ENCODE data around the gene APP. TPM values are rescaled to one million over a fixed set of nuclear protein-coding genes. Genes with fewer than 3 reads are reported as not detected.

APP gene
- total and polyA plus RNA-seq, 2 of the 13 experiments (the other 11 are each of a cell fraction or from before 2014, with no cell fraction given) = 70.6 to 262 TPM

DNA sequence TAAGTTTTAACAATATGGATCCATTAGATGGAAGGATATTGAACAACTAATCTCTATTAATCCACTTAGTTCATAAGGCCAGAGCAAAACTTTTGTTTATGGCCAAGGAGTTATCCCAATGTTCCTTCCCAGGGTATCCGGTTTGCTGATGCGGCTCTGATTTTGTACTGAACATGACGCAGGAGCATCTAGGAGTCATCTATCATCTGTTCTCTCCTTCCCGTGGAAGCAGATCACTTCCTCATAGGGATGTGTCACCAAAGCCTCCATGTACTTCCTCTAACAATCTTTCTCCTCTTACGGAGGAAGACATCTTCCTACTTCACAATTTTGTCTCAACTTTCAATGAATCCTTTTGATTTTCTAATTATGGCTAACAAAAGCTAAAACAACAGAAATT lies 206.6 kb downstream of the APP start:
- no peaks in the 10 kb centered on the region for H4K20me1 ChIP-seq (ENCODE audit: insufficient read depth, low read length)
- ATAC-seq (no peak), DNase-seq (ENCODE audit: low spot score) (no peak)

More for the DNA sequence above, 206.6 kb downstream of the APP start:
- H3K9me3 ChIP-seq (ENCODE audit: low read length) = no peaks in the 10 kb centered on the region
- H2AFZ ChIP-seq (ENCODE audit: low read length) = no peak overlapping the region
- H3K4me2 ChIP-seq (ENCODE audit: low read depth, low read length) = no peak overlapping the region
- H3K79me2 ChIP-seq (ENCODE audit: insufficient read depth, low read length) = no peaks in the 10 kb centered on the region
- no peak overlapping the region for H3K9ac ChIP-seq (ENCODE audit: insufficient read depth, low read depth, low read length)
- ChIA-PET POLR2A (no interaction called here), CTCF (ENCODE audit: low intra/inter-chr PET ratio, low total read pairs) (no interaction called here)
- no peaks in the 10 kb centered on the region; a peak in 2 of 5 replicates for H3K36me3 ChIP-seq (replicated peaks in 1 of 2; ENCODE audit: control insufficient read depth in 1 of 2, insufficient read depth in 2 of 2, low read length in 2 of 2)
- H3K27me3 ChIP-seq (ENCODE audit: control insufficient read depth in 1 of 2, insufficient read depth in 2 of 2, low read length in 2 of 2) = no peaks in the 10 kb centered on the region; a peak in 1 of 5 replicates
- H3K4me3 ChIP-seq (replicated peaks in 1 of 3; ENCODE audit: insufficient read depth in 1 of 3, low read depth in 2 of 3, low read length in 3 of 3) = no peak overlapping the region
- H3K27ac ChIP-seq (ENCODE audit: extremely low read length, insufficient read depth, low read length) = no peak overlapping the region
- in situ Hi-C loops (cut with HindIII; ENCODE audit: extremely low pct_ligation_motif_present, low pct_unique_long_range_greater_than_20kb) = no loop called here
- intact Hi-C loops (cut with micrococcal nuclease; ENCODE audit: unreplicated experiment) = no loop called here
- no peak for TF ChIP-seq ZNF121 (CRISPR knock-in tag; IDR thresholded peaks at IDR 0.05)
- TF ChIP-seq, protein P1, sequence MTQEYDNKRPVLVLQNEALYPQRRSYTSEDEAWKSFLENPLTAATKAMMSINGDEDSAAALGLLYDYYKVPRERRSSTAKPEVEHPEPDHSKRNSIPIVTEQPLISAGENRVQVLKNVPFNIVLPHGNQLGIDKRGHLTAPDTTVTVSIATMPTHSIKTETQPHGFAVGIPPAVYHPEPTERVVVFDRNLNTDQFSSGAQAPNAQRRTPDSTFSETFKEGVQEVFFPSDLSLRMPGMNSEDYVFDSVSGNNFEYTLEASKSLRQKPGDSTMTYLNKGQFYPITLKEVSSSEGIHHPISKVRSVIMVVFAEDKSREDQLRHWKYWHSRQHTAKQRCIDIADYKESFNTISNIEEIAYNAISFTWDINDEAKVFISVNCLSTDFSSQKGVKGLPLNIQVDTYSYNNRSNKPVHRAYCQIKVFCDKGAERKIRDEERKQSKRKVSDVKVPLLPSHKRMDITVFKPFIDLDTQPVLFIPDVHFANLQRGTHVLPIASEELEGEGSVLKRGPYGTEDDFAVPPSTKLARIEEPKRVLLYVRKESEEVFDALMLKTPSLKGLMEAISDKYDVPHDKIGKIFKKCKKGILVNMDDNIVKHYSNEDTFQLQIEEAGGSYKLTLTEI (CRISPR knock-in tag; conservative IDR thresholded peaks at IDR 0.05) = no peak
- TF ChIP-seq, protein P2, sequence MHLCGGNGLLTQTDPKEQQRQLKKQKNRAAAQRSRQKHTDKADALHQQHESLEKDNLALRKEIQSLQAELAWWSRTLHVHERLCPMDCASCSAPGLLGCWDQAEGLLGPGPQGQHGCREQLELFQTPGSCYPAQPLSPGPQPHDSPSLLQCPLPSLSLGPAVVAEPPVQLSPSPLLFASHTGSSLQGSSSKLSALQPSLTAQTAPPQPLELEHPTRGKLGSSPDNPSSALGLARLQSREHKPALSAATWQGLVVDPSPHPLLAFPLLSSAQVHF (CRISPR knock-in tag; IDR thresholded peaks at IDR 0.05) = no peak
- TF ChIP-seq ZKSCAN1 (IDR thresholded peaks at IDR 0.05; ENCODE audit: low read length) = no peak
- TF ChIP-seq, protein P3, sequence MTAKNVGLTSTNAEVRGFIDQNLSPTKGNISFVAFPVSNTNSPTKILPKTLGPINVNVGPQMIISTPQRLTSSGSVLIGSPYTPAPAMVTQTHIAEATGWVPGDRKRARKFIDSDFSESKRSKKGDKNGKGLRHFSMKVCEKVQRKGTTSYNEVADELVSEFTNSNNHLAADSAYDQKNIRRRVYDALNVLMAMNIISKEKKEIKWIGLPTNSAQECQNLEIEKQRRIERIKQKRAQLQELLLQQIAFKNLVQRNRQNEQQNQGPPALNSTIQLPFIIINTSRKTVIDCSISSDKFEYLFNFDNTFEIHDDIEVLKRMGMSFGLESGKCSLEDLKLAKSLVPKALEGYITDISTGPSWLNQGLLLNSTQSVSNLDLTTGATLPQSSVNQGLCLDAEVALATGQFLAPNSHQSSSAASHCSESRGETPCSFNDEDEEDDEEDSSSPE (CRISPR knock-in tag; IDR thresholded peaks at IDR 0.05) = no peak
- no peak for TF ChIP-seq ZNF441 (CRISPR knock-in tag; IDR thresholded peaks at IDR 0.05; ENCODE audit: borderline replicate concordance)
- TF ChIP-seq RFXAP (CRISPR knock-in tag; IDR thresholded peaks at IDR 0.05; ENCODE audit: borderline replicate concordance) = no peak
- no peak for TF ChIP-seq GTF3A (CRISPR knock-in tag; conservative IDR thresholded peaks at IDR 0.05)
- no peak for TF ChIP-seq ZBTB20 (CRISPR knock-in tag; IDR thresholded peaks at IDR 0.05; ENCODE audit: borderline replicate concordance, low read depth)
- TF ChIP-seq, protein P4, sequence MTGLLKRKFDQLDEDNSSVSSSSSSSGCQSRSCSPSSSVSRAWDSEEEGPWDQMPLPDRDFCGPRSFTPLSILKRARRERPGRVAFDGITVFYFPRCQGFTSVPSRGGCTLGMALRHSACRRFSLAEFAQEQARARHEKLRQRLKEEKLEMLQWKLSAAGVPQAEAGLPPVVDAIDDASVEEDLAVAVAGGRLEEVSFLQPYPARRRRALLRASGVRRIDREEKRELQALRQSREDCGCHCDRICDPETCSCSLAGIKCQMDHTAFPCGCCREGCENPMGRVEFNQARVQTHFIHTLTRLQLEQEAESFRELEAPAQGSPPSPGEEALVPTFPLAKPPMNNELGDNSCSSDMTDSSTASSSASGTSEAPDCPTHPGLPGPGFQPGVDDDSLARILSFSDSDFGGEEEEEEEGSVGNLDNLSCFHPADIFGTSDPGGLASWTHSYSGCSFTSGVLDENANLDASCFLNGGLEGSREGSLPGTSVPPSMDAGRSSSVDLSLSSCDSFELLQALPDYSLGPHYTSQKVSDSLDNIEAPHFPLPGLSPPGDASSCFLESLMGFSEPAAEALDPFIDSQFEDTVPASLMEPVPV (CRISPR knock-in tag; IDR thresholded peaks at IDR 0.05) = no peak
- TF ChIP-seq, protein P5, sequence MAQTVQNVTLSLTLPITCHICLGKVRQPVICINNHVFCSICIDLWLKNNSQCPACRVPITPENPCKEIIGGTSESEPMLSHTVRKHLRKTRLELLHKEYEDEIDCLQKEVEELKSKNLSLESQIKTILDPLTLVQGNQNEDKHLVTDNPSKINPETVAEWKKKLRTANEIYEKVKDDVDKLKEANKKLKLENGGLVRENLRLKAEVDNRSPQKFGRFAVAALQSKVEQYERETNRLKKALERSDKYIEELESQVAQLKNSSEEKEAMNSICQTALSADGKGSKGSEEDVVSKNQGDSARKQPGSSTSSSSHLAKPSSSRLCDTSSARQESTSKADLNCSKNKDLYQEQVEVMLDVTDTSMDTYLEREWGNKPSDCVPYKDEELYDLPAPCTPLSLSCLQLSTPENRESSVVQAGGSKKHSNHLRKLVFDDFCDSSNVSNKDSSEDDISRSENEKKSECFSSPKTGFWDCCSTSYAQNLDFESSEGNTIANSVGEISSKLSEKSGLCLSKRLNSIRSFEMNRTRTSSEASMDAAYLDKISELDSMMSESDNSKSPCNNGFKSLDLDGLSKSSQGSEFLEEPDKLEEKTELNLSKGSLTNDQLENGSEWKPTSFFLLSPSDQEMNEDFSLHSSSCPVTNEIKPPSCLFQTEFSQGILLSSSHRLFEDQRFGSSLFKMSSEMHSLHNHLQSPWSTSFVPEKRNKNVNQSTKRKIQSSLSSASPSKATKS (CRISPR knock-in tag; IDR thresholded peaks at IDR 0.05) = no peak
- TF ChIP-seq SP140L (CRISPR knock-in tag; IDR thresholded peaks at IDR 0.05; ENCODE audit: borderline replicate concordance) = no peak
- TF ChIP-seq ZNF180 (CRISPR knock-in tag; IDR thresholded peaks at IDR 0.05; ENCODE audit: borderline replicate concordance, low read depth) = no peak
- TF ChIP-seq ZNF224 (CRISPR knock-in tag; IDR thresholded peaks at IDR 0.05) = no peak
- TF ChIP-seq, protein P6, sequence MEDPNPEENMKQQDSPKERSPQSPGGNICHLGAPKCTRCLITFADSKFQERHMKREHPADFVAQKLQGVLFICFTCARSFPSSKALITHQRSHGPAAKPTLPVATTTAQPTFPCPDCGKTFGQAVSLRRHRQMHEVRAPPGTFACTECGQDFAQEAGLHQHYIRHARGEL (CRISPR knock-in tag; IDR thresholded peaks at IDR 0.05) = no peak
- no peak for TF ChIP-seq MTA1 (CRISPR knock-in tag; IDR thresholded peaks at IDR 0.05; ENCODE audit: borderline replicate concordance)
- TF ChIP-seq GATAD1 (CRISPR knock-in tag; IDR thresholded peaks at IDR 0.05) = no peak
- TF ChIP-seq NCOA1 (CRISPR knock-in tag; IDR thresholded peaks at IDR 0.05) = no peak
- 87% methylated on average over 5 of the region's 5 CpGs for WGBS (ENCODE audit: low lambda C conversion rate)
- FAIRE-seq = no peak
- H3K4me1 ChIP-seq (ENCODE audit: insufficient read depth, low read length) = no peaks in the 10 kb centered on the region
- no TSS peak for BruUV-seq (replicated peaks)

Data from HepG2 (cell line).